Activated CD4-positive, alpha-beta T cell treated with anti-CD3 and anti-CD28 coated beads for 36 hours (primary cell): ENCODE results near the gene HCST. TPM values are rescaled to one million over a fixed set of nuclear protein-coding genes. Genes with fewer than 3 reads are reported as not detected.

ENCODE experiments used
- ATAC-seq: fragments of 200-7000 bp; cut with Tn5 transposase; one replicate; pipeline ENCODE4 v1.10.0; 2021; ENCODE audit warnings: mild to moderate bottlenecking, moderate library complexity
- CTCF ChIA-PET: fragments of 350-600 bp; sonication (Branson Sonifier 250); formaldehyde crosslinking; loops from one replicate; lab custom pipeline; 2021; ENCODE audit warnings: antibody characterized with exemption; lab: Charles Lee
- POLR2A ChIA-PET: fragments of 350-600 bp; sonication (Branson Sonifier 250); formaldehyde crosslinking; loops from one replicate; lab custom pipeline; 2021; ENCODE audit warnings: antibody characterized with exemption, inconsistent platforms; lab: Charles Lee
- DNase-seq: peaks from one replicate; pipeline ENCODE4 v3.0.0-alpha.2; 2020
- H3K27ac Mint-ChIP-seq: one replicate; pipeline ENCODE4 v1.8.0; 2021; ENCODE audit warnings: mixed read lengths
- H3K27me3 Mint-ChIP-seq: one replicate; pipeline ENCODE4 v1.8.0; 2021; ENCODE audit warnings: mixed read lengths
- H3K36me3 Mint-ChIP-seq: one replicate; pipeline ENCODE4 v1.8.0; 2021; ENCODE audit warnings: low read depth, mixed read lengths
- H3K4me1 Mint-ChIP-seq: one replicate; pipeline ENCODE4 v1.8.0; 2021; ENCODE audit warnings: mixed read lengths
- H3K4me3 Mint-ChIP-seq: one replicate; pipeline ENCODE4 v1.8.0; 2021; ENCODE audit warnings: mild to moderate bottlenecking, moderate library complexity, mixed read lengths
- H3K9me3 Mint-ChIP-seq: one replicate; pipeline ENCODE4 v1.8.0; 2021; ENCODE audit warnings: low read depth, mixed read lengths
- intact Hi-C, 2 experiments: fragments of 100-400 bp; cut with DNase I in 1 of 2; cut with micrococcal nuclease in 1 of 2; formaldehyde crosslinking; loops; one replicate each; pipeline versions ENCODE4 v1.14.2 to v1.15.1; 2022 to 2024; cut with DNase I, micrococcal nuclease
- total RNA-seq, 2 experiments: library from RNA; stranded (reverse); gene quantifications; one replicate each; pipeline ENCODE4 v1.2.3, GENCODE V29; 2021

The HCST gene
- total RNA-seq, 2 experiments from 2014 or later: 27.0 to 32.7 TPM

DNA sequence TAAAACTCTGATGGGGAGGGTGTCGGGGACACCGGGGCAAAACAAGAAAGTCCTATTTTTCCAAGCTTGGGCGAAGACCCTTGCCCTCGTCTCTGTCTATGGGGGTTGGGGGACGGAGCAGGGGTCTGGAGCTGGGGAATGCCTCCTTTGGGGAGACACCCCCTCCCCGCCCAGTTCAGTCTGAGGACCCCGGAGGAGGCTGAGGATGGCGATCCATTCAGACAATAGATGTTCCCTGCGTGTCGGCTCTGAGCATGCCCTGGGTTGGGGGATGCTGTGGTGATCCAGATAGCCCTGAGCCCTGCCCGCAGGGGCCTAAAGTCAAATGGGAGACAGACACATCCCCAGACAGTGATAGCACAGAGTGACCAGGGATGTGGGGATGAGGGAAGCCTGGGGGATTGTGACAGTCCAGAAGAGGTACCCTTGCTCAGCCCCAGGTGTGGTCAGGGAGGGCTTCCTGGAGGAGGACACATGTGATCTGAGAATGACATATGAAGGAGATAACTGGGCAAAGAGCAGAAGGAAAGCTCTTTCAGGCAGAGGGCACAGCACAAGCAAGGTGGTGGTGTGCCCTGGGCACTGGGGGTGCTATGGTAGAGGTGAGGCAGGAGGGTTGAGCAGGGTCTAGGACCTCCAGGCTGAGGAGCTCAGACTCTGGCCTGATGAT is 42.9 kb downstream of the HCST start:
- no peak for ATAC-seq
- intact Hi-C loops: no loop called here
- peaks cover 5% of the 10 kb centered on the region for H3K36me3 Mint-ChIP-seq
- no peaks in the 10 kb centered on the region for H3K27me3 Mint-ChIP-seq
- peaks cover 17% of the 10 kb centered on the region for H3K4me1 Mint-ChIP-seq
- no peak for DNase-seq
- H3K27ac Mint-ChIP-seq: no peak overlapping the region
- ChIA-PET CTCF (interaction anchor here (0.6 to 1.2 kb wide), 4 partner anchors 13 to 198 kb away, joined by 3 to 6 read pairs (median 5); no protein-coding TSS in a partner anchor), POLR2A (no interaction called here)
- H3K9me3 Mint-ChIP-seq: no peaks in the 10 kb centered on the region
- no peak overlapping the region for H3K4me3 Mint-ChIP-seq

GRCh38 chr19:35946203-35946602 is 43.9 kb downstream of the HCST start:
- intact Hi-C loops: no loop called here
- Mint-ChIP-seq H3K4me3 (no peak overlapping the region), H3K36me3 (peaks cover 5% of the 10 kb centered on the region), H3K27me3 (no peaks in the 10 kb centered on the region), H3K27ac (no peak overlapping the region), H3K4me1 (peaks cover 22% of the 10 kb centered on the region), H3K9me3 (no peaks in the 10 kb centered on the region)
- ATAC-seq (no peak), DNase-seq (no peak)
- ChIA-PET CTCF (interaction anchor here (1.2 kb wide), 2 partner anchors 12 to 16 kb away, joined by 3 to 4 read pairs; no protein-coding TSS in a partner anchor), POLR2A (interaction anchor here (0.7 kb wide), 1 partner anchor 12 kb away, joined by 3 read pairs; no protein-coding TSS in a partner anchor)

GRCh38 chr19:35949131-35949530 is 46.8 kb downstream of the HCST start:
- H3K4me1 Mint-ChIP-seq: peaks cover 44% of the 10 kb centered on the region
- H3K27me3 Mint-ChIP-seq: no peaks in the 10 kb centered on the region
- no peak overlapping the region for H3K27ac Mint-ChIP-seq
- no peak overlapping the region for H3K4me3 Mint-ChIP-seq
- ChIA-PET CTCF (interaction anchor here (0.7 to 1.7 kb wide), 3 partner anchors 10 to 201 kb away, joined by 3 to 5 read pairs (median 3); partner anchors contain the start of gene LIN37), POLR2A (no interaction called here)
- no peak for DNase-seq
- no peaks in the 10 kb centered on the region for H3K9me3 Mint-ChIP-seq
- H3K36me3 Mint-ChIP-seq: peaks cover under 1% of the 10 kb centered on the region
- ATAC-seq: no peak
- intact Hi-C loops: no loop called here

Other genes with a start within 250 kb of the HCST start
- 1 to 10 TPM; 1.2 to 1.8 TPM for gene UPK1A, start 236.0 kb upstream of the HCST start, total RNA-seq
- 100 to 1,000 TPM; 232 to 265 TPM for gene ZBTB32, start 198.0 kb upstream of the HCST start, total RNA-seq
- gene KMT2B, start 184.5 kb upstream of the HCST start, total RNA-seq: 10 to 100 TPM; 48.6 to 49.4 TPM
- gene IGFLR1, start 160.1 kb upstream of the HCST start, total RNA-seq: 10 to 100 TPM; 71.4 to 80.2 TPM
- 10 to 100 TPM; 31.6 to 37.5 TPM for gene U2AF1L4, start 157.1 kb upstream of the HCST start, total RNA-seq
- 10 to 100 TPM; 36.0 to 37.9 TPM for gene PSENEN, start 156.9 kb upstream of the HCST start, total RNA-seq
- gene LIN37, start 154.0 kb upstream of the HCST start, total RNA-seq: 10 to 100 TPM in 1 of 2 experiments, 1 to 10 TPM in 1; 8.4 to 12.7 TPM
- gene HSPB6, start 145.5 kb upstream of the HCST start, total RNA-seq: under 1 TPM; 0.53 to 0.93 TPM
- gene PROSER3, start 144.4 kb upstream of the HCST start, total RNA-seq: 10 to 100 TPM; 39.8 to 62.8 TPM
- gene ARHGAP33, start 127.0 kb upstream of the HCST start, total RNA-seq: 10 to 100 TPM; 27.8 to 35.2 TPM
- gene PRODH2, start 89.7 kb upstream of the HCST start, total RNA-seq: not detected
- gene NPHS1, start 50.0 kb upstream of the HCST start, total RNA-seq: not detected
- gene KIRREL2, start 45.6 kb upstream of the HCST start, total RNA-seq: under 1 TPM; 0.93 to 0.98 TPM
- gene APLP1, start 34.0 kb upstream of the HCST start, total RNA-seq: 1 to 10 TPM; 2.3 to 3.0 TPM
- gene NFKBID, start 2.0 kb upstream of the HCST start, total RNA-seq: 10 to 100 TPM; 60.1 TPM
- gene TYROBP, start 5.8 kb downstream of the HCST start, total RNA-seq: not detected
- gene LRFN3, start 33.8 kb downstream of the HCST start, total RNA-seq: 1 to 10 TPM; 7.8 to 8.3 TPM
- 10 to 100 TPM; 16.0 to 19.2 TPM for gene SDHAF1, start 92.7 kb downstream of the HCST start, total RNA-seq
- gene SYNE4, start 106.3 kb downstream of the HCST start, total RNA-seq: 1 to 10 TPM; 1.6 to 1.7 TPM
- 10 to 100 TPM; 40.6 to 42.2 TPM for gene ALKBH6, start 111.7 kb downstream of the HCST start, total RNA-seq
- gene CLIP3, start 130.3 kb downstream of the HCST start, total RNA-seq: under 1 TPM; 0.16 to 0.42 TPM
- 1 to 10 TPM; 3.1 to 3.4 TPM for gene THAP8, start 151.8 kb downstream of the HCST start, total RNA-seq
- 10 to 100 TPM; 13.6 to 14.3 TPM for gene WDR62, start 152.4 kb downstream of the HCST start, total RNA-seq
- gene OVOL3, start 208.6 kb downstream of the HCST start, total RNA-seq: not detected
- 10 to 100 TPM; 89.6 to 97.3 TPM for gene POLR2I, start 212.3 kb downstream of the HCST start, total RNA-seq
- gene TBCB, start 212.9 kb downstream of the HCST start, total RNA-seq: 100 to 1,000 TPM; 111 to 117 TPM
- 100 to 1,000 TPM; 345 to 452 TPM for gene CAPNS1, start 237.5 kb downstream of the HCST start, total RNA-seq
- not detected for gene COX7A1, start 249.9 kb downstream of the HCST start, total RNA-seq